Measurements from ENCODE around the gene KRTAP9-6.

The KRTAP9-6 gene

GRCh38 chr17:41298458-41299135 is 33.4 kb downstream of the KRTAP9-6 start:
- no peak for DNase-seq
- ATAC-seq: no peak
- no peaks in the 10 kb centered on the region for H3K27me3 Mint-ChIP-seq
- no peak overlapping the region for H3K4me3 Mint-ChIP-seq
- no peaks in the 10 kb centered on the region for H3K9me3 Mint-ChIP-seq
- no peak overlapping the region for H3K27ac Mint-ChIP-seq
- peaks cover 15% of the 10 kb centered on the region for H3K4me1 Mint-ChIP-seq

DNA sequence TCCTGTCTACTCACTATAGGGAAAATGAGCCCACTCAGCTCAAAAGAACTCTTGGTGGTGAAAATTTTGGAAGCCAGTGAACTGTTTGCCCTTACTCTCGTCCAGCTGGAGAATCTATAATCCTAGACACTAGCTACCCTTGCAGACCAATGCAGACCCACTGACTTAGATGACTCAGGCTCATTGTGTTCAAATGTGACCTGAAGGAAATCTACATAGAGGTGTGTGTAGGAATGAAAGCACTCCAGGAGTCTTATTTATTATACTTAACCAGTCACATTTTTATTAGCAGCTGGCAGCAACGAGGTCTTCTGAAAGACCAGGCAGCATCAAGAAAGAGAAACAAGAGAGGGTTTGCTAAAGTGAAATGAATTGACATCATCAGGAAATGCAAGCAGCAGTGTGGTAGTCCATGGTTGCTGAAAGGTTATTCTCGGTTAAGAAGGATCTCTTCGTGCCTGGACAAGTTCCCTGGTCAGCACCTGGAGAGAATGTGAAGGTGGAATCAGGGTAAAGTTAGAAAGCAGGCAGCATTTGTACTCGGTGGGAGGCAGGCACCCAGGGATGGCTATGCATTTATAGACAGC is 36.1 kb downstream of the KRTAP9-6 start:
- no peak for ATAC-seq
- no peaks in the 10 kb centered on the region for H3K27me3 Mint-ChIP-seq
- H3K4me3 Mint-ChIP-seq: no peak overlapping the region
- H3K4me1 Mint-ChIP-seq: peaks cover 15% of the 10 kb centered on the region
- H3K9me3 Mint-ChIP-seq: no peaks in the 10 kb centered on the region
- DNase-seq: no peak
- peak overlapping the region in 1 of 2 donors; percentile 57 for H3K27ac Mint-ChIP-seq

DNA sequence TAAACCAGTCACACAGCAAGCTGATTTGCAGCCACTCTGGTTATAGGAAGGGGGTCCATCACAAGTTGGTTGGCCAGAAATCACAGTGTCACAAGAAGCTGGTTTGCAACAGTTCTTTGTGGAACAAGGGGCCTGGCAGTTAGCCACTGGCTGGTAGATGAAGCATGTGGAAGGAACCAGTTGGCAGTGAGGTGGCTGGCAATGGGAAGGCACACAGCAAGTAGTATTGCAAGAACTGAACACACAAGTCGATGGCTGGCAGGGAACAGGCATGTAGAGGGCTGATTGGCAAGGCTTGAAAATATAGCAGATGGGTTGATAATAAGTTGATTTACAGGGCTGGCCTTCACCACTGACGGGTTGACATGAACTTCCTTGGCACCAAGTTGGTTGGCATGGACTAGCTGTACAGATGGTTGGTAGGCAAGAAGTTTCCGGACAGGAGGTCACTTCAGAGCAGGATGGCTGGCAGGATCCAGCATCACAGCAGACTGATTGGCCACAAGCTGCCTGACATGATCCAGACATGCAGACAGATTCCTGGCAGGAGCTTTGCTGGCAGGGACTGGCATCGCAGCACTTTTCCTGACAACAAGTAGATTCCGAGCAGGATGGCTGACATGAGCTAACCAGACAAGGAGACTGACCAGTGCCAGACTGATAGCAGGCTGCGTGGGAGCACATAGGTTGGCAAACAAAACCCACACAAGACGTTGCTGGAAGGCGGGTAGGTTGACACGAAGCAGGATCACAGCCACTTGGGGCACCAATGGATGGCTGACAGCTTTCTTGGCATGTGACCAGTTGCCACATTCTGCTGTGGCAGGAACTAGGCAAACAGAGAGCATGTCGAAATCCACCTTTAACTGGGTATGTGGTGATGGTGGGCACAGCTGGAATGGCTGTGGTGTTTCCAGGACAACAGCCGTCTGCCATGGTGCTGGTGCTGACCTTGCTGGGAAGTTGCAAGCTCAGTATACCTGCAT is 37.0 kb downstream of the KRTAP9-6 start, which contains the start of gene KRTAP29-1:
Gene KRTAP29-1, minus strand, starts transcription at position 936 of the 986 bp plus-strand sequence. Its CDS starts 0 bp downstream, at position 936.
- DNase-seq: no peak
- H3K4me1 Mint-ChIP-seq: peaks cover 19% of the 10 kb centered on the region
- H3K27ac Mint-ChIP-seq: no peak within 1 kb of the TSS
- H3K4me3 Mint-ChIP-seq: no peak within 1 kb of the TSS
- no peak for ATAC-seq
- no peaks in the 10 kb centered on the region for H3K9me3 Mint-ChIP-seq
- no peaks in the 10 kb centered on the region for H3K27me3 Mint-ChIP-seq

GRCh38 chr17:41302981-41303380 is 37.8 kb downstream of the KRTAP9-6 start:
- no peak overlapping the region for H3K27ac Mint-ChIP-seq
- H3K9me3 Mint-ChIP-seq: no peaks in the 10 kb centered on the region
- no peaks in the 10 kb centered on the region for H3K27me3 Mint-ChIP-seq
- peaks cover 26% of the 10 kb centered on the region for H3K4me1 Mint-ChIP-seq
- no peak for DNase-seq
- ATAC-seq: no peak
- H3K4me3 Mint-ChIP-seq: no peak overlapping the region

DNA sequence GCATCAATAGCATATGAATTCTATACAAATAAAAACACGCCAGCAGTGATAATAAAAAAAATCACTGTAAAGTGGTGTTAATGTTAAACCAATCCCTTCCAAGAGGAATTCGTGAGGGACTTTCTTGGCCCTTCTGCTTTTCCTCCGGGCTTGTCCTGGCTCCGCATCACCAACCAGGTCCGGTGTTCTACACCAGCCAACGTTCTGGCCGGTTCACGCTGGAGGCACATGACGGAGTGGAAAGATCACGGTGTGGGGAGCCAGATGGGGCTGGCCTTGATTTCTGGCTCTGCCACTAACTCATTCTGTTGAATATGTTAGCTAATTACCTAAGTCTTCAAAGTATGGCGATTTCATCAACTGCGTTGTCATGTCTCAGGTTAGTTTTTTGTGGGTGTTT is 38.9 kb downstream of the KRTAP9-6 start:
- ATAC-seq (no peak), DNase-seq (no peak)
- Mint-ChIP-seq H3K4me1 (peaks cover 37% of the 10 kb centered on the region), H3K9me3 (no peaks in the 10 kb centered on the region), H3K27me3 (no peaks in the 10 kb centered on the region), H3K27ac (no peak overlapping the region), H3K4me3 (no peak overlapping the region)

DNA sequence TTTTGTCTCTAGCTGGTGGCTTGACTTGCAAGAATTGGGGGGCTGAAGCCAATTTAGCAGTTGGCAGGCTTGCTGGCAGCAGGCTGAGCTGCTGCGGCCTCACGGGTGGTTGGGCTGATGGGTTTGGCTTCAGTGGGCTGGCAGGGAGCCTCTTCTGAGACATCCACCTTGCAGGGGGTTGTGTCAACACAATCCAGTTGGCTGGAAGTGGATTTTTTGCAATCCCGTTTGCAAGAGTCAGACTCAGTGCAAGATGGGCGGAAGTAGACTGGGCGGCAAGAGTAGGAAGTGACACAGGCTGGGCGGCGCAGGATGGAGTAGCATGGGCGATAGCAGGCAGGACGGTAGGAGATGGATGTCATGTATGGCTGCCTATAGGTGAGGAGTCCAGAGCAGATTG is 42.5 kb downstream of the KRTAP9-6 start:
- DNase-seq (no peak), ATAC-seq (no peak)
- Mint-ChIP-seq H3K4me3 (peak overlapping the region; percentile 62 to 73), H3K27ac (no peak overlapping the region), H3K27me3 (no peaks in the 10 kb centered on the region), H3K4me1 (peaks cover 46% of the 10 kb centered on the region), H3K9me3 (no peaks in the 10 kb centered on the region)

- H3K27me3 Mint-ChIP-seq: no peaks in the 10 kb centered on the region
- peak overlapping the region; percentile 77 to 92 for H3K27ac Mint-ChIP-seq
- ATAC-seq (peak; percentile 89), DNase-seq (peak; percentile 42 to 69)
- no peaks in the 10 kb centered on the region for H3K9me3 Mint-ChIP-seq
- peak overlapping the region; percentile 62 to 73 for H3K4me3 Mint-ChIP-seq
- H3K4me1 Mint-ChIP-seq: peaks cover 46% of the 10 kb centered on the region
These were observed 43.2 kb downstream of the KRTAP9-6 start for GRCh38 chr17:41308251-41308917.

DNA sequence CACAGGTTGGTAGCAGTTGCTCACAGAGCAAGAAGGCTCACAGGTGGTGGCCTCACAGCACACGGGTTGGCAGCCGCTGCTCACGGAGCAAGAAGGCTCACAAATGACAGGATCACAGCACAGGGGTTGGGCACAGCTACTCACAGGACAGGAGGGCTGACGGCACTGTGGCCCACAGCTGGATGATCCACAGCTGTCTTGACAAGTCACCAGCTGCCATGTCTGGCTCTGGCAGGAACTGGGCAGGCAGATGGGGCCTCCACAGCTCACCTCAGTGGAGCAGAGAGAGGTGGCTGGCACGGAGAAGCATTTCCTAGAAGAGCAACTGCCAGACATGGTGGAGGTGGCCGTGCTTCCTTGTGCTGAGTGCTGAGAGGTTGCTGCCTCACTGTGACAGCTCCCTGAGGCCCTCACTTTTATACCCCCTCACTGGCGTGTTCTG is 43.8 kb downstream of the KRTAP9-6 start, which contains the start of gene KRTAP16-1:
Gene KRTAP16-1, minus strand, starts transcription at position 392 of the 442 bp plus-strand sequence. Its CDS starts 56 bp downstream, at position 336.
- Mint-ChIP-seq H3K27me3 (no peaks in the 10 kb centered on the region), H3K4me1 (peaks cover 46% of the 10 kb centered on the region), H3K27ac (peak within 1 kb of the TSS; percentile 77 to 92), H3K4me3 (peak within 1 kb of the TSS; percentile 62 to 73), H3K9me3 (no peaks in the 10 kb centered on the region)
- DNase-seq (peak in 1 of 2 donors; percentile 39), ATAC-seq (peak; percentile 67)

DNA sequence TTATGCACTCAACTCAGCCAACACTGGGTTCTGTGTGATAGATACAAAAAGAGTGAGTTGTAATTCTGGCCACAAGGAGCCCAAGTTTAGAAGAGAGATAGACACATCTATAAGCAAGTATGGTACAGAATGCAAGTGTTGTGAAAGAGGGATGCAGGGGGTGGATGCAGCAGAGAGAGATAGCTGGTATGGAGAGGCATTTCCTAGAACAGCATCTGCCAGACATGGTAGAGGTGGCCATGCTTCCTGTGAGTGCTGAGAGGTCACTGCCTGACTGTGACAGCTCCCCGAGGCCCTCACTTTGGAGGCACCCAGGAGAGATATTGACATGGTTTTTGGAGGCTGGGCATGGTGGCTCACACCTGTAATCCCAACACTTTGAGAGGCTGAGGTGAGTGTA is 45.9 kb downstream of the KRTAP9-6 start:
- no peak overlapping the region for H3K4me3 Mint-ChIP-seq
- H3K4me1 Mint-ChIP-seq: peaks cover 46% of the 10 kb centered on the region

DNA sequence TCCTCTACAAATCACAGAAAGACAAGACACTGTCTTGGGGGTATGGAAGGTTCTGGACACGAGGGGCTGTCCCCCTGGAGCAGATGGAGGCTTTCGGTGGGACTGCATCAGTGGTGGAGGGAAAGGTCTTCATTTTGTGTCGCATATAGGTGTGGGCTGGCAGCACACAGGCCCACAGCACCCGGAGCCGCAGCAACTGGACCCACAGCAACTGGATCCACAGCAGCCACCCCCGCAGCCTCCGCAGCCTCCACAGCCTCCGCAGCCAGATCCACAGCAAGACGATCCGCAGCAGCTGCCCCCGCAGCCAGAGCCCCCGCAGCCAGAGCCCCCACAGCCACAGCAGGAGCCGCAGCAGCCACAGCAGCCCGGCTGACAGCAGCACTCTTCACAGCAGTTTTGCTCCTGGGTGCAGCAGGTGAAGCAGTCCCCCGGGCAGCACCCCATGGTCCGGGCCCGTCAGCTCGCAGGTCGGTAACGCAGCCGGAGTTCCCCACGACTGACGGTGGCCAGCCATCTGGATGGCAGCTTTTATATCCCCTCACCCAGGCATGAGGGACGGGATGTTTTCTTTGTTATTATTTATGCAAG is 50.1 kb downstream of the KRTAP9-6 start, which contains the start of gene KRTAP17-1:
Gene KRTAP17-1, minus strand, starts transcription at position 507 of the 591 bp plus-strand sequence. Its CDS starts 60 bp downstream, at position 447.
- H3K4me3 Mint-ChIP-seq: no peak within 1 kb of the TSS
- DNase-seq: no peak
- no peak within 1 kb of the TSS for H3K27ac Mint-ChIP-seq
- H3K27me3 Mint-ChIP-seq: no peaks in the 10 kb centered on the region
- no peak for ATAC-seq
- peaks cover 12% of the 10 kb centered on the region for H3K4me1 Mint-ChIP-seq
- H3K9me3 Mint-ChIP-seq: peaks cover 9% of the 10 kb centered on the region in 2 donors

More for the DNA sequence above, 45.9 kb downstream of the KRTAP9-6 start:
- H3K9me3 Mint-ChIP-seq: no peaks in the 10 kb centered on the region
- DNase-seq: no peak
- H3K27ac Mint-ChIP-seq: no peak overlapping the region
- no peaks in the 10 kb centered on the region for H3K27me3 Mint-ChIP-seq
- no peak for ATAC-seq

Measured in stimulated activated naive CD8-positive, alpha-beta T cell treated with anti-CD3 and anti-CD28 coated beads, Interleukin-15, amount 100 ng/mL, for 72 hours (primary cell).